Duodenal mucosa (tissue), 2 donors: ENCODE measurements around the gene GPC5.

Experiments used
- H3K27ac ChIP-seq: one replicate; pipeline ENCODE4 v1.7.0; 2013; ENCODE audit warnings: low read depth, low read length
- H3K27me3 ChIP-seq, 2 donors: one replicate each; pipeline ENCODE4 v1.7.0; 2013; ENCODE audit warnings: low read length in 2 of 2, control low read depth in 1 of 2; ENCODE audit not compliant: insufficient read depth in 2 of 2, control insufficient read depth in 1 of 2
- H3K36me3 ChIP-seq, 2 donors: one replicate each; pipeline ENCODE4 v1.7.0; 2013; ENCODE audit warnings: low read length in 2 of 2, control low read depth in 1 of 2; ENCODE audit not compliant: insufficient read depth in 2 of 2, control insufficient read depth in 1 of 2
- H3K4me1 ChIP-seq, 2 donors: one replicate each; pipeline ENCODE4 v1.7.0; 2013; ENCODE audit warnings: low read length in 2 of 2, control low read depth in 1 of 2; ENCODE audit not compliant: insufficient read depth in 2 of 2, control insufficient read depth in 1 of 2
- H3K4me3 ChIP-seq, 2 donors: one replicate each; pipeline ENCODE4 v1.7.0; 2013; ENCODE audit warnings: low read length in 2 of 2, low read depth in 1 of 2
- H3K9ac ChIP-seq, 2 donors: one replicate each; pipeline ENCODE4 v1.7.0; 2013; ENCODE audit warnings: low read length in 2 of 2, low read depth in 1 of 2
- H3K9me3 ChIP-seq, 2 donors: one replicate each; pipeline ENCODE4 v1.7.0; 2013; ENCODE audit warnings: low read length in 2 of 2, control low read depth in 1 of 2; ENCODE audit not compliant: control insufficient read depth in 1 of 2

GPC5 gene

DNA sequence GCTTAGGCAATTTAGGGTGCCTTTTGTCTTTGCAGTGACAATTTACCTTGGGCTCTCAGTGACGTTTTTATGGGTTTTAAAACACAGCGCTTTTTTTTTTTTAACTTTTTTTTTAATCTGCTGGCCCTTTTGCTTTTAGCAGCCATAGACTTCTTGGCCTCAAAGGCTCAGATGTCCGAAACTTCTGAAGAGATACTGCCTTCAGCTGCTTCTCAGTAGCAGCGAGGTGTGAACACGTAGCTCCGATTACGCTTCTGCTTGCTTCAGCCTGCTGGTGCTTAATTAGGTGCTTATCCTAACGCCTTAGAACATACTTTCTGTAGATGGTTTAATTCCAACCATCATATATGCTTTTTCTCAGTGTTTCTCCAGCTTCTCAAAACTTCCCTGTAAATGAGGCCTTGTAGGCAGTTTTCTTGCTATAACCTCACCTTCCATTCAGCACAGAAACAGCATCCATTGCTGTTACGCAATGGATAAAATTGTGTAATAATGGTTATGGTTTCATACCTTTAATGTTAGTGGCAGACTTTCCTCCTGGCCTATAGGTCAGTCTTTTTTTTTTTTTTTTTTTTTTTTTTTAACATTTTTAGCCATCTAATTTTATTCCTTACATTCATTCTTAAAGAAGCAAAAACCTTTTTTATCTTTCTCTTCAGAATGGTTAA, 723.9 kb downstream of the GPC5 start:
- Histone ChIP-seq H3K27me3 (no peaks in the 10 kb centered on the region), H3K27ac (no peak overlapping the region), H3K9me3 (no peaks in the 10 kb centered on the region), H3K4me1 (no peaks in the 10 kb centered on the region), H3K9ac (no peak overlapping the region), H3K36me3 (no peaks in the 10 kb centered on the region), H3K4me3 (no peak overlapping the region)

DNA sequence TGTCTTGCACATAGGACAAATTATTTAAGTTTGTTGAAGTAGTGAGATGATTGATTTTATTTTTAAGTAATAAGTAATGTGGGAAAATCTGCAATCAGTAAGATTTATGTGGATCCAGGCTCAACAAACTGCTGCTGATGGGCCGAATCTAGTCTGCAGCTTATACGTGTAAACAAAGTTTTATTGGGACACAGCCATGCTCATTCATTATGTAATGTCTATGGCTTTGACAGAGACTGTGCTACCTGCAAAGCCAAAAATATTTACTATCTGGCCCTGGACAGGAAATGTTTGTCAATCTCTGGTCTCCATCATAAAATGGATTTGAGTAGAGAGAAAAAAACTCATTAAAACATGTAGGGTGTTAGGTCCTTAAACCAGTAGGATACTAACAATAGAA, 728.0 kb downstream of the GPC5 start:
- H3K9me3 ChIP-seq: no peaks in the 10 kb centered on the region
- H3K4me3 ChIP-seq: no peak overlapping the region
- H3K27me3 ChIP-seq: no peaks in the 10 kb centered on the region
- H3K9ac ChIP-seq: no peak overlapping the region
- H3K36me3 ChIP-seq: no peaks in the 10 kb centered on the region
- no peak overlapping the region for H3K27ac ChIP-seq
- no peaks in the 10 kb centered on the region for H3K4me1 ChIP-seq

DNA sequence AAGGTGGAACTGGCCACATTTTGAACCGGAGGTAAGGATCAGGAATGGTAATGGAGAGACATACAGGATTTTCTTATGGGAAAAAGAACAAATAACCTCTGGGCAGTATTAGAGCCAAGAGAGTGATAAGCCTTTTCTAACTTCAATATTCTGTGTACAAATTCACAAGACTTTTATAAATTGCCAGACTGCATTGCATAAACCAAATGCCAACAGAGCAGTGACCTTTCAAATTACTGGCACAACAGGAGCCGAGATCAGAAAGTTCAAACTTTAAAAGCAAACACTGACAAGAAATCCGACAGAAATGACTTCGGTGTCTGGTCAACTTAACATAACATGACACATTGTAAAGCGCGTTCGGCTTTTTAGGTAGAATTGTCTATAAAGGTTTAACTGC, 737.1 kb downstream of the GPC5 start:
- H3K9me3 ChIP-seq: no peaks in the 10 kb centered on the region
- H3K4me3 ChIP-seq: no peak overlapping the region
- H3K9ac ChIP-seq: no peak overlapping the region
- no peaks in the 10 kb centered on the region for H3K27me3 ChIP-seq
- no peak overlapping the region for H3K27ac ChIP-seq
- no peaks in the 10 kb centered on the region for H3K4me1 ChIP-seq
- no peaks in the 10 kb centered on the region for H3K36me3 ChIP-seq

DNA sequence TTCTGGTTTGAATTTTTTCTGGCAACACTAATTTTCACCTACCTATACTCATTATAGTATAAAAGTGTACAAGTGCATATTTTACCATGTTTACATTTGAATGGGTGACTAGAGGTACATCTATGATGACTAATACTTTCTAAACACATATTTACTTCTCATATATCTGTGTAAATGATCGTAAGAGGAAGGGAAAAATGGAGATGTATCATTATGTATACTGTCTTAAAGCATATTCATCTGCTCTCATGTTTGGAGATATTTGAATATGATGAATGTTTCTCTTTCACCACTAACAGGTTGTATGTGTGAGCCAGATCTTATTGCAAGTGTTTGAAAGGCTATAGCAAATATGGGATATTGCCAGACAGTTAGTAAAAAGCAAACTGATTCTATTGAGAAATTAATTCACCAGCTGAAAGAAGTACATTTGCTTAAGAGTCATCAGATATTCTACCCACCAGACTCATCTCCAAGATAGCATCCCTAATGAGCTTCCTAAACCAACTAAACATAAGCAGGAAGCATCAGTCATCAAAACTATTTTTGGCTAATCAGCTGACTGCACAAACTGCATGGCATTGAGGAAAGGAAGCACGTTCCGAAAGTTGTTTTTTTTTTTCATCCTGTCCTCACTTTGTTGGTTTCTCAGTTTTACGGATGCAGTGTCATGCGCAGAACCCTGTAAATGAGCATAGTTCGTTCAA, 738.2 kb downstream of the GPC5 start:
- H3K27ac ChIP-seq: no peak overlapping the region

DNA sequence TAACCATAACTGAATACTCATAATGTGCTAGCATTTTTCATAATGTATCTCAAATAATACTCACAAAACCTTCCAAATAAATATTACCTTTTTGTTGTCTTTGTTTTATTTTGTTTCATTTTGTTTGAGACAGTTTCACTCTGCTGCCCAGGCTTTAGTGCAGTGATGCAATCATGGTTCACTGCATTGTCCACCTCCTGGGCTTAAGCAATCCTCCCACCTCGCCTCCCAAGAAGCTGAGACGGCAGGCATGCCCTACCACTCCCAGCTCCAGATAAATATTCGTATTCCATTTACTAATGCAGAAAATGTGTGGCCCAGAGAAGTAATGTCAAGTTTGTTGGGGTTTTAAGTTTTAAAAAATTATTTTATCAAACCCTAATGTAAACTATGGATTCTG, 739.1 kb downstream of the GPC5 start:
- no peaks in the 10 kb centered on the region for H3K4me1 ChIP-seq
- H3K9ac ChIP-seq: no peak overlapping the region
- H3K36me3 ChIP-seq: no peaks in the 10 kb centered on the region
- no peak overlapping the region for H3K4me3 ChIP-seq
- no peaks in the 10 kb centered on the region for H3K27me3 ChIP-seq
- no peaks in the 10 kb centered on the region for H3K9me3 ChIP-seq
- no peak overlapping the region for H3K27ac ChIP-seq

More for the DNA sequence above, 738.2 kb downstream of the GPC5 start:
- Histone ChIP-seq H3K9ac (no peak overlapping the region), H3K9me3 (no peaks in the 10 kb centered on the region), H3K27me3 (no peaks in the 10 kb centered on the region), H3K4me3 (no peak overlapping the region), H3K4me1 (no peaks in the 10 kb centered on the region), H3K36me3 (no peaks in the 10 kb centered on the region)

DNA sequence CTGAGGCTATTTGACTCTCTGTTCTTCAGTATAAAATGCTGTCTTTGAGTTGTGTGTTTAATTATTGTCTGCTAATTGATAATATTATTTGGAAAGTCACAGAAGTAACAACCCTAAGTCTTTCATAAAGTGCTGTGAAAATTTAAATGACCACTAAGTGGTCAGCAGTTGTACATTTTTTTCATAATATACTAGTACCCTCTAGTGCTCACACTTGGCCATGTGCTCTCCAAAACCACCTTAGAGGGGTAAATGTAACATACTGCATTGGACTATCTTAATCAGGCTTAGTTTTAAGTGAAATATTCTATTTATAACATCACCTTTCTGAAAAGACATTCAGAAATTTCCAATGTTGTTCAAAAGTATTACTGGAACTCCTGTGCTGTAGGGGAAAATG, 745.3 kb downstream of the GPC5 start:
- Histone ChIP-seq H3K9me3 (no peaks in the 10 kb centered on the region), H3K27me3 (no peaks in the 10 kb centered on the region), H3K27ac (no peak overlapping the region), H3K36me3 (no peaks in the 10 kb centered on the region), H3K4me3 (no peak overlapping the region), H3K4me1 (no peaks in the 10 kb centered on the region), H3K9ac (no peak overlapping the region)

DNA sequence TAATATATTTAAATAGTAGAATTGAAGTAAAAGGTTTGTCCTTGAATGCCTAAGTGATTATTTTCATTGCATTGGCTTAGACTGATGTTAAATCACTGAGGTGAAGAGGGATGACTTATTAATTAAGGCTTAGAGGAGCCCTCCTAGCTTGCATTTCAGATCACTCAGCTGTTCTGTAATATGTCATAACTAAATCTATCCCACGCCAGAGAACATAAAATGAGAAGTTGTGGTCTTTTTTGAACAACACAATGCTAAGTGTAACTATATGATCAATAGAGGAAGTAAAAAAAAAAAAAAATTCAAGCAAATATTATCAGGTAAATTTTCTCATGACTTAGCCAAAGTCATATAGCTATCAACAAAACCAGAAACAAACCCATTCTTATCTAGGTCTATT, 752.2 kb downstream of the GPC5 start:
- H3K4me3 ChIP-seq: no peak overlapping the region
- no peak overlapping the region for H3K9ac ChIP-seq
- no peaks in the 10 kb centered on the region for H3K9me3 ChIP-seq
- no peak overlapping the region for H3K27ac ChIP-seq
- no peaks in the 10 kb centered on the region for H3K36me3 ChIP-seq
- no peaks in the 10 kb centered on the region for H3K27me3 ChIP-seq
- H3K4me1 ChIP-seq: no peaks in the 10 kb centered on the region

DNA sequence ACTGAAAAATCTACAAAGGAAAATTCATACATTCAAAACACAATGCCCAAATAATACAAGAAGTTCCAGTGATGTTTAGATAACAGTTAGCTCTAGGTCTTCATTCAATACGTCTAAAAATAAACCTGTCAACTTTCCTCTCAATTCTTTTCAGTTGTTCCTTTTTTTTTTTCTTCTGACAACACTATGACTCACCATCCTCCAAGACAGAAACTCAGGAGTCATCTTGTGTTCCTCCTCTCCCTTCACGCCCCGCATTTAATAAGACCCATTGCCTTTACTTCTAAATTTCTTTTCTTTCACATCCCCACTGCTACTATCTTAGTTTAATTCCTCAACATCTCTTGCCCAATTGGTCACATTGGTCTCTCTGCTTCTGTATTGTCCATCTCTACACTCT, 759.9 kb downstream of the GPC5 start:
- H3K27me3 ChIP-seq: no peaks in the 10 kb centered on the region
- no peaks in the 10 kb centered on the region for H3K4me1 ChIP-seq
- H3K4me3 ChIP-seq: no peak overlapping the region
- H3K27ac ChIP-seq: no peak overlapping the region
- H3K36me3 ChIP-seq: no peaks in the 10 kb centered on the region
- H3K9me3 ChIP-seq: no peaks in the 10 kb centered on the region
- H3K9ac ChIP-seq: no peak overlapping the region

DNA sequence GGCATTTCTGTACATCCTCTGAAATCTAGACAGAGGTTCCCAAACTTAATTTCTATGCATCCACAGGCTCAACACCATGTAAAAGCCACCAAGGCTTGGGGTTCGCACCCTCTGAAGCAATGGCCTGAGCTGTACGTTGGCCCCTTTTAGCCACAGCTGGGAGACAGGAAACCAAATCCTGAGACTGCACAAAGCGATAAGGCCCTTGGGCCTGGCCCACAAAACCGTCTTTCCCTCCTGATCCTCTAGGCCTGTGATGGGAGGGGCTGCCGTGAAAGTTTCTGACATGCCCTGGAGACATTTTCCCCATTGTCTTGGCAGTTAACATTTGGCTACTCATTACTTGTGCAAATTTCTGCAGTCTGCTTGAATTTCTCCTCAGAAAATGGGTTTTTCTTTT, 766.4 kb downstream of the GPC5 start:
- Histone ChIP-seq H3K27me3 (no peaks in the 10 kb centered on the region), H3K4me1 (no peaks in the 10 kb centered on the region), H3K9ac (no peak overlapping the region), H3K4me3 (no peak overlapping the region), H3K36me3 (no peaks in the 10 kb centered on the region), H3K27ac (no peak overlapping the region), H3K9me3 (no peaks in the 10 kb centered on the region)

DNA sequence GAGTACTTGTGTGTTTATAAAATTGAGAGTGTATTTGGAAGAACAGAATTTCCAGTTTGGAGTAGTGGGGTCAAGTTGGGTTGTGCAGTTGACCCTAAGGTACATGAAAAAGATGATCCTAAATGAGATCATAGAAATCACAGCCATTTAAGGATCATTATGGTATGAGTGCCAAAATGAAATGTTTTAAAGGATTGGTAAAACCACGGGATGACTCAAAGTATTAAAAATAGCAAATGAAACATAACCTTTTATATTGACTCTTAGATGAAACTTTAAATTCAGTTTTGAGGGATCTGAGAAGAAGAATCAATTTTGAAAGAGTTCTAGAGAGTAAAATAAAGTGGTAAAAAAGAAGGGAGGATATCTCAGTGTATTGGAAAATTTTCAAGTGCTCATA, 773.8 kb downstream of the GPC5 start:
- H3K36me3 ChIP-seq: no peaks in the 10 kb centered on the region
- H3K9me3 ChIP-seq: no peaks in the 10 kb centered on the region
- H3K27ac ChIP-seq: no peak overlapping the region
- H3K4me3 ChIP-seq: no peak overlapping the region
- H3K4me1 ChIP-seq: no peaks in the 10 kb centered on the region
- H3K9ac ChIP-seq: no peak overlapping the region
- H3K27me3 ChIP-seq: no peaks in the 10 kb centered on the region
